NCI-H1092 (cell line): ENCODE results near the gene CENPU.

ENCODE experiments used
- DNase-seq: peaks from one replicate; lab custom pipeline; 2025; lab: John Stamatoyannopoulos, UW

Gene CENPU

DNA sequence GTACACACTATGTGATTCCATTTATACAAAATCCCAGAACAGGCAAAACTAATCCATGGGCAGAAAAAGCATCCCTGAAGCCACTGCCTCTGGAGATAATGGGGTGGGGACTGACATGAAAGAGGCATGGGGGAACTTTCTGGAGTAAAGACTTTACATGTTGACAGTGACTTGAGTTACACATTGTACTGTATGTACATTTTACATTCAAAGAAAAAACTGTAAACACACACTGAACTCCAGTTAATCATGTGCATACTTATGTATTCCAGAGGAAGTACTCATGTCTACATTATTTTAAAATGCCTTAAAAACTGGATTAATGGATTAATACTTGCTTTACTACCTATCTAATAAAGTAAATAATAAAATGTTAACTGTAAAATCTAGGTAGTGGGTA lies 21.6 kb downstream of the CENPU start:
- DNase-seq, result no peak

DNA sequence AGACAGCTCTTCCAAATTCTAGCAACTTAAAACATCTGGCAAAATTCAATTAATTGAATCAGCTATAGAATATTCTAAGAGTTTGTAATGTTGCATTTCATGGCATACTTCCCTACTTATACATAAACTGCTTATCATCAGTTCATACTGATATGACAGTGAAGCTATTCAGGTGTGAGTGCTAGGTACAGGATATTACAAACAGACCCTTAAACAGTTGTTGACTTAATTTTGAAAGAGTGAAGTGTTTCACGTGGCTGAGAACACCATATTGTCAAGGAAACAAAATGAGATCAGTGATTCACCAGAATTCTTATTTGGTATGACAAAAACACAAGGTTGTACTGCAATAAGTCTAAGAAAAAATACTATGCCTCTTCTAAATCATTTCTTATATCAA lies 27.4 kb downstream of the CENPU start:
- no peak for DNase-seq

DNA sequence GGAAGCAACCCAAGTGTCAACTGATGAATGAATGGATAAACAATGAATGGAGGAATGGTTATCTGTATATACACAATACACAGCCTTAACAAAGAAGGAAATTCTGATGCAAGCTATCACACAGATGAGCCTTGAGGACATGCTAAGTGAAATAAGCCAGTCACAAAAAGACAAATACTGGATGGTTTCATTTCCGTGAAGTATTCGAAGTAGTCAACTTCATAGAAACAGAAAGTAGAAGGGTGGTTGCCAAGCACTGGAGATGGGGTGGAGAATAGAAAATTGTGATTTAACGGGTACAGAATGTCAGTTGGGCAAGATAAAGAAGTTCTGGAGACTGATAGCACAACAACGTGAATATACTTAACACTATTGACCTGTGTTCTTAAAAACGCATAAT lies 28.2 kb downstream of the CENPU start:
- DNase-seq, result no peak

DNA sequence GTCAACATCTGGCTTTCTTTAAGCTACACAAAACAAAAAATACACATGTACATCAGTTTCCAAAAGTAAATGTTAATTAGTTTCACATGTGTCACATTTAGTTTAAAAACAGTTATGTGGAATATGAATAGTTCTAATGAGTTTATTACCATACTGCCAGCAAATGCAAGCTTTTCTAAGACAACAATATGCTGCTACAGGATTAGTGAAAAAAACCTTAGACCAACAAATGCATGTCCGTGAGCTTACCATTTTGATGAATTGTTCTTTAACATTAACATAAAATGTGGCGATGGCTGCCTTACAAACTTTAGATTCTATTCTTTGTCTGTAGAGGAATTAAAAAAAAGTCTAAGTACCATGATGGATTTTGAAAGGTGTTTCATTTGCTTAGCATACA lies 31.8 kb downstream of the CENPU start:
- DNase-seq, result no peak

DNA sequence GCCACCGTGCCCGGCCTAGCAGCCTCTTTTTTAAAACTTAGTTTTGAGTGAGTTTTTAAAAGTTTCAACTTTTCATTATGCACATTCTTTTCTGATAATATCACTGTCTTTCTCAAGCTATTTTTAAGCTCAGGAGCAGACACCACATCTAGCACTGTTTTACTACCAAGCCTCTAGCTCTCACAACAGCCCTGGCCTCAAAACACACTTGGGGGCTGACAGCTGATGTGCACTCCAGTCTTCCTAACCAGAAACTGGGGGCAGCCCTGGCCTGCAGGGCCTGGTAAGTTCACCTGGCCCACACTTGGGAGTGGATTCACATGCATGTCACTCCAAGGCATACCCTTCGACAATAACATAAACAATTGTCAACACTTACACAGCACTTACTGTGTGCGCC lies 34.0 kb downstream of the CENPU start:
- DNase-seq, result no peak

DNA sequence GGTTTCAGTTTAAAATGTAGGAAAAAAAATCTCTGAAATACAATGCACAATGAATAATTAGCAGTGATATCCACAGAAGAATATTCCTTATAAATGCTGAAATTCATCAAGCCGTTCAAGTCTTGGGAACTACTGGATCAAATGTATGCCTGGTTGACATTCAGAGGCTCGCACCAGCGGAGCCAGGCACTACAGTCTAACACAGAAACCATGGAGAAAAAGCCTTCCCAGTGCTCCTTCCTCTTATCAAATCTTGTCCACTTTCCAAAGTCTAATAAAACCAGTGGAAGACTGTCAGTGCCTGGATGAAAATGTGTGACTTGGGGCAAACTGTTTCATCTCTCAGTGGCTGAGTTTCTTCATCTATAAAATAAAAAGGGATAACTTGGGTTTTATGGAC lies 35.9 kb downstream of the CENPU start:
- DNase-seq, result no peak

DNA sequence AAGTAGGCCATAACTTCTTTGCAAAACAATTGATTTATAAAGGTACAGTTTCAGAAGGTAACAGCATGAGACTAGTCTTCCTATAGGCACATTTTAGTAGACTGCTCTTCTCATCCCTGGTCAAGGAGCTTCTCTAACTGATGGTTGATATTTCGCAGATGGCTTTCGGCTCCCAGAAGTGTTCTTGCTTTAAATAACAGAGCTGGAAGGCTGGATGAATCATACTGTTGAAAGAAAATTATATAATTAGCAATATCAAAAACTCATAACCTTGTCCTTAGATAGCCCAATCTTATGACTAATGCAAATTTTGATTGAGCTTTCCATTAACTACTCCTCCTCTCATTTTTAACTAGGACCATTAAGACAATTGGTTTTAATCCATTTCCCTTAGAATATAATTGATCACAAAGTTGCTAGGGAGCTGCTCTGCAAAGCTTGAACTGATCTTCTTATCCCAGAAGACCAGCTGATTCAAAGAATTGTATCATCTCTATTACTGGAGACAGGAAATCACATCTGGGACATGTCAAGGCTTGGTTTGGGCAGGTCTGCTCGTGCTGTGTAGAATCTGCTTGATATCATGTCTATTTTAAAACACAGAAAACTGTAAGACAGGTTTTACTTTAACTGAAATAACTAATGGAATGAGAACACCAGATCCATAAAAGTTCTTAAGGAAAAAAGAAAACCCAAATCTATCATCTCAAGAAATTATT lies 38.6 kb downstream of the CENPU start:
- no peak for DNase-seq

DNA sequence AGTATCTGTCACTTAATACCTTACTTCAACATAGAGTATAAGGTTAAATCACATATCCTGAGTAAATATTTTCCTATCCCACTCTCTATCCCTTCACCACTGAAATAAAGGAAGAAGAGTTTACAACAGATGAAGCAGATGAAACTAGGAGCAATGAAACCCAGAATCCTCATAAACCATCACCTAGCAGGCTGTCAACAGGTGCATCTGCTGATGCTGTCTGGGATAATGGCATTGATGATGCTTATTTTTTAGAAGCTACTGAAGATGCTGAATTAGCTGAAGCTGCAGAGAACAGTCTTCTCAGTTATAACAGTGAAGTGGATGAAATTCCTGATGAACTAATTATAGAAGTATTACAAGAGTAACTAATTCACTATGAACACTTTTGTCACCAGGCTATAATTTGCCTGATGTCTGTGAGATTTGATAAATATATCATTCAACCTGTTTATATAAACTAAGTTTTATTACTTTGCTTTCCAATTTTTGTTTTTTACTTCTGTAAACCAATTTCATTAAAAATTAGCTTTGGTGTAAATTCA lies 39.4 kb downstream of the CENPU start:
- DNase-seq, result no peak

DNA sequence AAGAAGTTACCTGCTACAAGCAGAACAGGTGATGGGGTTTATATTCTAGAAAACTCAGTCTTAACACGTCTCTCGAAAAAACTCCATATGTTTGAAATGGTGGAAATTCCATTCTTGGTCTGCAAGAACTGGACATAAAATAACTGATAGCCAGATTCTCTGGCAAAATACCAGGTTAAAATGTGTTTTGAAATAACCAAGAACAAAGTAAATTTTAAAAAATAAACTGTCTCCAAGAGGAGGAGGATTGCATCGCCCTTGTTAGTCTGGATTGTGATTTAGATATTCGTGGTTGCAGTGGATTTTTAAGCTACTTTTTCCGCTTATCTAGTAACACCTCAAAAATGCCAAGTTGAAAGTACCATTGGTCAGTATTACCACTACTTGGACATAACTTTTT lies 40.8 kb downstream of the CENPU start:
- no peak for DNase-seq

DNA sequence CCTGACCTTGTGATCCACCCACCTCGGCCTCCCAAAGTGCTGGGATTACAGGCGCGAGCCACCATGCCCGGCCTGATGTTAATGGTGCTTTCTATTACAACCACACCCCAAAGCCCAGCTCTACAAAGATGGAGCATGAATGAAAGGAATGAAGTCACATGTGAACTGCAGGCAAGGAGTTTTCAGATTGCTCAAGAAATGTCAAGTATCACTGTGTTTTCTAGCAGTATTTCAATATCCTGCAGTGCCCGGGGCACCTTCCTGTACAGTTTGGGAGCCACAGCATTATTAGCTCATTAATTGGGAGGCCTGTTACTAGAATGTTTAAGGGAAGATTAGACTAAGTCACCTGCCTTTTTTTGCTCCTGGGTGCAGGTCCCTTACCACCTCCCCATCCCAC lies 44.2 kb downstream of the CENPU start:
- no peak for DNase-seq

DNA sequence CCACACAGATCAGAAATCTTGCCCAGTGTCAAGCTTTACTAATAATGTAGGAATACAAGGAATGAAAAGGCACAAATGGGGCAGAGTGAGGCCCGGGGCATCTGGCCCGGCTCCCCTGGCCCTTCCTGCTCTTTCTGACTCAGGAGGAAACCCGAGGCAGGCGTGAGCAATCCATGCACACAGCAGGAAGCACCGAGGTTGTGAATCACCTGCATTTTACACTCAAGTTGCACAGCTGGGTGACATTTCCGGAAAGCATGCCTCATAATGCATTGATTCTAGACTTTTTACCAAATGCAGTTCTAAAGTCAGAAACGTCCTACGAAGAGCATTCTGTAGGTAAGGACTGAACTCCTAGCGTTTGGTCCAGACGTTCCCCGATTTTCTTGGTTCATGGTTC lies 45.4 kb downstream of the CENPU start:
- DNase-seq, result no peak

DNA sequence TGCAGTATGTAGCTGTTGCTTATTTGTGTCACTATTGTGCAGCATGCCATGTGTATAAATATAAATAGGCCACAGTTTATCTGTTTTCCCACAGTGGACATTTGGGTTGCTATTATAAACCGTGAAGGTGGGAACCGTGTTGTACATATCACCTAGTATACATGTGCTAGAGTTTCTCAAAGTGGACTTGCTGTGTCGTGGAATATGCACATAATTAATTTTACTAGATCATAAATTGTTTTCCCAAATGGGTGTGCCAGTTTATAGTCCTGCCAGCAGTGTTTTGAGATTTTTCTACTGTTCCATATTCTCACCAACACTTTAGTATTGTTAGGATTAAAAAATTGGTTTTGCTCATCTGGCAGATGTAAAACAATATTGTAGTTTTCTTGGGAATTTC lies 45.9 kb downstream of the CENPU start:
- no peak for DNase-seq

DNA sequence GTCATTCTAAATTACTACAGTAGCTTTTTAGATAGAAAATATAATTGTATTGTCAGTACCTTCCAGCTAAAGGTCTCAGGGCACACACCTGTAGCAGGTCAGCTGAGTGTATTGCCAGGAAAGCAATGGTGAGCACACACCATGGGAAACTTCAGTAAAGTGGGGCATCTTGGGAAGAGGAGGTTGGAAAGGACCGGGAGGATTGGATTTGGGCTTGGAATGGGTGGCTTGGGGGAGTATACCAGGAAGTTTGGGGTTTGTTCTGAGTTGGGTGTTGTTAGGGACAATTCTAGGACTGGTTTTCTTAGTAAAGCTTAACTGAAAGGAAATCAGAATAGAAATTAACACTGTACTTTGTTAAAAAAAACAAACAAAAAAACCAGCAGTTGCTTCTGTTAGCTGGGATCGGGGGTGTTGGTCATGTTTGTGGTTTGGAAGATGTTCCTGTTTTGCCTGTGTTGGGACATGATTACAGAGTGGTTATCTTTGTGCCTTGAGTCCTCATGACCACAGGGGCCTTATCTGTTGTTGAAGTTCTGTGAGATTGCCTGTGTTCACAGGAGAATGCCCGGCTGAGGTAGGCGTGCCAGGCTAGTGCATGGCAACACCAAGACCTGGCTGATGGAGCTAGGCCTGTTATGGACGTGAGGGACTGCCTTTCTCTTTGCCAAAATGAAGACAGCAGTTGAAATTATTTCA lies 49.3 kb downstream of the CENPU start:
- DNase-seq, result no peak

DNA sequence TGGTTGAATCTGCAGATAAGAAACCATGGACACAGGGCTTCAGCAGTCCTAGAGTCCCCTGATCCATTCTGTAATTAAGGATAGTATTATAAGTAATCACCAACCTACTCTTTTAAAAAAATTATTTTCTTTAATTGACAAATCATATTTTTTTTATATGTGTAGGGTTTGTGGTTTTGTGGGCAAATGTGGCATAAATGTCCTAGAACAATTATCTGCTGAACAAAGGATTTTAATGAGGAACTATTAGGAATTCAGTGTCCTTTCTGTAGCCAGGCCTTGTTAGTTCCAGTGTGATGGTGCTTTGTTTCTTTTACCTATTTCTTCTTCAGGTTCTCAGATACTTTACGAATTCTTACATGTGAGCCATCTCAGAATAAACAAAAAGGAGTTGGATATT lies 52.0 kb downstream of the CENPU start:
- DNase-seq, result no peak

DNA sequence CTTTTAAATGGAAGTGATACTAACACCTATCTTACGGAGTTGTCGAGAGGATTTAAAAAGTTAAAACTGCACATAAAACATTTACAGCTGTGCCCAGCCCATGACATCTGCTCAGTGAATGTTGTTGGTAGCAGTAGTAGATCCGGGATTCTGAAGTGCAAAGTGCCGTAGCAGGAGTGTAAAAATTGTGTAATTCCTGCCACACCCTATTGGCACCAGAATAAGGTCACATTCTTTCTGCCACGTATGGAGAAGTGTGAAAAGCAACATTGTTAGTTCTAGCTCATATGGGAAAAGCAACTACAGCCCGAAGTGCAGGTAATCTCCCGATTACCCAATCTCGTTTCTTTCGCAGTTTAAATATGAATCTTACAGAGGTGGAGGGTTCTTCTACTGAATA lies 53.2 kb downstream of the CENPU start:
- DNase-seq, result no peak

DNA sequence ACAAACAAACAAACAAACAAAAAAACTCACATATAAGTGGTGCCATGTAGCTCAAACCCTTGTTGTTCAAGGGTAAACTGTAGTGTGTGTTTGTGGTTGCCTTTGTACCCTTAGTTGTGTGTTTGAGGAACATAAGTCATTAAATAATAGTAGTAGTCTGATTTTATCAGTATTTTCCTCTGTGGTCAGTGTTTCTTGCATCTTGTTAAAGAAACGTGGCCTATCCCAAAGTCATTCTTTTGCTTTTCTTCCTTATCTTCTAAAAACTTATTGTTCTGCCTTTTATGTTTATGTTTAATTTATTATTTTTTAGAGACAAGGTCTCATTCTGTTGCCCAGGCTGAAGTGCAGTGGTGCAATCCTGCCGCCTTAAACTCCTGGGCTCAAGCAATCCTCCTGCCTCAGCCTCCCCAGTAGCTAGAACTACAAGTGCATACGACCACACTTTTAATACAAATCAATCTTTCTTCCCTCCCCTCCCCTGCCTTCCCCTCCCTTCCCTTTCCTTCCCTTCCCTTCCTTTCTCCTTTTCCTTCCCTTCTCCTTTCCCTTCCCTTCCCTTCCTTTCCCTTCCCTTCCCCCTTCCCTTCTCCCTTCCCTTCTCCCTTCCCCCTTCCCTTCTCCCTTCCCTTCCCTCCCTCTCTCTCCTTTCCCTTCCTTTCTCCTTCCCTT lies 57.9 kb downstream of the CENPU start:
- no peak for DNase-seq

DNA sequence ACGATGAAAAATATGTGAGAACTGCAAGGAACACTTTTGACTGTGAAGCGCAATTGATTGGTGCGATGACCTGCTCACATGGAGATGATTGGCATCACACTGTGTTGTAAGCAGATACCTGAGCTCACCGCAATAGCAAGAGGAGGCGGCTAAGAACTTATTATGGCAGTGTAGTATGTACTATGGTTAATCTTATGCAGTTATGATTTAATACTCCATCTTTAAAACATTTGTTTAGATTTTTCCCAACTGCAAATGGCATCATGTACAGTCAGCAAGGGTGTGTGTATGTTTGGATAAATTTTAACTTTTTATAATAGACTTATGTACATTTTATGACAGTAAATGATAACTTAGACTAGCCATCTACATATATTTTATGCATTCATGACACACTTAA lies 58.9 kb downstream of the CENPU start:
- no peak for DNase-seq

DNA sequence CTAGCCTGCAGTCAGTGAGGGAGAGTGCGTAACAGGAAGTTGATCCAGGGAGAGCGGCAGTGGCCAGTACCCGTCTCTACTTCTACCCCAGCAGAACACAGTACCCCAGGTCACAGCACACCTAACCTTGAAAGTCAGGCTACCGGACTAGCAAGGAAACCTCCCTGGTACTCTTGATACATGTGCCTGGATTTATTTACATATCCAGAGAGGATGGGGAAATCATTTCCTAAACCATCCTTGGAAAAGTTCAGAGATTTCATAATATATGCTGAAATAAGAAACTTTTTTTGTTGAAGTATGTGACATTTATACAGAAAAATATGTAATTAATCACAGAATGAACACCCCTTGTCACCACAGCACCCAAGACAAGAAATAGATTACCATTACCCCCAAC lies 59.9 kb downstream of the CENPU start:
- no peak for DNase-seq

DNA sequence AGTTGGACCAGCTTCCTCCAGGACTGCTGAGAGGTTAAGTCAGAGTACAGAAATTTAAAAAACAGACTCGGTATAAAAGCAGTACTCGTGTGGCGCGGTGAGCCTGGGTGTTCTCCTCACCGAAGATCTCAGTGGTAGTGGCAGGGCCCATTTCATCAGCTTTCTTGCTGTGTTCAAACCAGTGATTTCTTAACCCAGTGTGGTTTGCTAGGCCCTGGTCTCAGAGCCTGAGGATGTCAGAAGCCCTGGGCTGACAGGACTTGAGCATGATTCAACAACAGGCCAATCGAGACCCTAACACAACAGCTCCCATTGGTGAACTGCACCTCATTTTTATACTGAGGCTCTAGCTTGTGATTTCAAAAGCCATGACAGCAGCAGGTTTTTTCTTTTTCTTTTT lies 61.2 kb downstream of the CENPU start:
- no peak for DNase-seq

DNA sequence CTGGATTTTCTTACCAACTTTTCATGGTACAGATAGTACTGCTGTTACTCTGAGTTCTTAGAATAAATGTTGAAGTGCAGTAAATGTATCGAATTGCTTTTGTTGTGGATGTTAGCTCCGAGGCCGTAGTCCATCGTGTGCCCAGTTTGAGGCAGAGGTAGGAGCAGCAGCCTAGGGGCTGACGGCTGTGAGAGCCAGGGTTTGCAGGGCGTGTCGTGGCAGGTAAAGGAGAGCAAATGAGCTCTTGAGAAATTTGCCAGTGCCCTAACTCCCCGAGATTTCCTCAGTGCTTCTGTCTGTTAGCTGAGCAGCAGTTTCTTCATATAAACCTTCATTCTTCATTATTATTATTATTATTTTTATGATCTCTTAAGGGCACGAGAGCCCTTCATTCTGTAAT lies 62.8 kb downstream of the CENPU start:
- no peak for DNase-seq

DNA sequence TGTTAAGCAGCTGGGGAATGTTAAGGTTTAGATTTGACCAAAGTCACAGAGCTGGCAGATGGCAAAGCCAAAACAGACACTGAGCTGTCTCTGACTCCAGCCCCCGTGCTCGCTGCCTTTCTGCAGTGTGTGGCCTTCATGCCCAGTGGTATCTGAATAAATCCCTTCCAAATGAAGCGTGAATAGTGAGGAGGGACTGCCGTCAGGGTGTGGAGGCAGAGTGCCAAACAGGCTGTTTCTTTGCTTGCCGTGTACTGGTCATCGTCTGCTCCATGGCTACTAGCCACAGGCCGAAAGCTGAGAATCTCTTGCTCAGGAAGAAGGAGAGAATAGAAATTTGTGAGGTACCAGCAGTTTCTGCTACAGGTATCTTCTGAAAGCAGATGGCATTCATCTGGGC lies 64.6 kb downstream of the CENPU start:
- no peak for DNase-seq

DNA sequence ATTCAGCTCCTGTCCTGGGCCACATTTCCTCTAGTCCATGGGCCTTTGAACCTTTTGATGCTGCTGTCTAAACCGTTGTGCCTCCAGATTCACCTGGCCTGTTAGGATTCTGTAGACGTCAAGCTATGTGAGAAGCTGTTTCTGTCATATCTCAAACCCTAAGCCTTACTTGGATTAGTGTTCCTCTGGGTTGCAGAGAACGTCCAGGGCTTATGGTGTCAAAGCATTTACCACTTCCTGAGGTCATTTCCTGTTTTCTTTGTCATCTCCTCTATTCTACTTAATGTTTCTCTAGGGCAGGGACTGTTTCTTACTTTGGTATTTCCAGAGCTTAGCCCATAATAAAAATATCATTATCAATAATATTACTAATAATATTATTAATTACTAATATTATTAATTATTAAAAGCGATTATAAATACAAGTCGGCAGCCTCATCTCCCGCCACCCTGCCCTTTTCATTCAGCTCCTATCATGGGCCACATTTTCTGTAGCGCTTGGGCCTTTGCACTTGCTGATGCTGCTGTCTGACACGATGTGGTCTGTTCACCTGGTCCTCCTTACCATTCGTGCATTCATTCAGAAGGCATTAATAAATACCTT lies 65.3 kb downstream of the CENPU start:
- no peak for DNase-seq

DNA sequence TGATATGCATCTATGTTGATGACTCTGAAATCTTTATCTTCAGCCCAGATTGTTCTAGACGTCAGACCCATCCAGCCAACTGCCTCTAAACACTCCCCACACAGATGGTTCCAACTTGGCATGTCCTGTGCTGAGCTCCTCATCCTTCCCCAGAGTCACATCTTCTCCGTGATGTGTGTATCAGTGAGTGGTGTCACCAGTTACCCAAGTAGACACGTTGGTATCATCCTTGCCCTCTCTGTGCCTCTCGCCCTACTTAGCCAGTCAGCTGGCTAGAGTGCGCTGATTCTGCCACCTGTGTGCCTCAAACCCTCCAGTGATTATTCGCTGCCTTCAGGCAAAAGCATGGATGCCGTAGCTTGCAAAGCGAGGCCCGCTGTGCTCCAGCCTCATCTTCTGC lies 65.8 kb downstream of the CENPU start:
- no peak for DNase-seq
